Middle frontal gyrus (tissue), 1 donor: ENCODE results near the gene MARCHF2.
"Not testable (repeated sequence)": the region's sequence is repeated elsewhere in the genome, so short reads cannot be mapped to it uniquely, and the experiment has no call there.

Source experiments
- DNase-seq: peaks from one replicate; pipeline ENCODE4 v3.0.0-alpha.2; 2015; ENCODE audit warnings: low spot score; ENCODE audit errors: extremely low spot score

MARCHF2 gene

GRCh38 chr19:8404391-8405151 lies 8.5 kb upstream of the MARCHF2 start:
- DNase-seq, result no peak

- not testable (repeated sequence) for DNase-seq
These were observed 2.4 kb upstream of the MARCHF2 start for GRCh38 chr19:8410718-8411117.

DNA sequence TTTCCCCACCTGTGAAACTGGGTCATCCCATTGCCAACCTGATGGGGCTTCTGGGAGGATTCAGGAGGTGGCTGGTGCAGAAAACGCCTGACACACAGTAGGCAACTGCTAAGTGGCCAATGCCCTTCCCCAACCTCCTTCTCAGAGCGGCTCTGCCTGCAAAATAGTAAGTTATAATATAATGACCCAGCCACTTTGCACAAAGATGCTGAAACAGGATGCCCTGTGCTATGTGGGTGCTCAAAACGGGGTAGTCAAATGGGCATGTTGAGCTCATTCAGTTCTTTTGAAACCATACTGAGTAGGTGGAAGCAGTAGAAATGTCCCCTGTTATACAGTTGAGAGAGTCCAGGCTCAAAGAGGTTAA lies 507 bp downstream of the MARCHF2 start:
- DNase-seq, result no peak

GRCh38 chr19:8416796-8417195 lies 3.7 kb downstream of the MARCHF2 start:
- DNase-seq, result no peak

DNA sequence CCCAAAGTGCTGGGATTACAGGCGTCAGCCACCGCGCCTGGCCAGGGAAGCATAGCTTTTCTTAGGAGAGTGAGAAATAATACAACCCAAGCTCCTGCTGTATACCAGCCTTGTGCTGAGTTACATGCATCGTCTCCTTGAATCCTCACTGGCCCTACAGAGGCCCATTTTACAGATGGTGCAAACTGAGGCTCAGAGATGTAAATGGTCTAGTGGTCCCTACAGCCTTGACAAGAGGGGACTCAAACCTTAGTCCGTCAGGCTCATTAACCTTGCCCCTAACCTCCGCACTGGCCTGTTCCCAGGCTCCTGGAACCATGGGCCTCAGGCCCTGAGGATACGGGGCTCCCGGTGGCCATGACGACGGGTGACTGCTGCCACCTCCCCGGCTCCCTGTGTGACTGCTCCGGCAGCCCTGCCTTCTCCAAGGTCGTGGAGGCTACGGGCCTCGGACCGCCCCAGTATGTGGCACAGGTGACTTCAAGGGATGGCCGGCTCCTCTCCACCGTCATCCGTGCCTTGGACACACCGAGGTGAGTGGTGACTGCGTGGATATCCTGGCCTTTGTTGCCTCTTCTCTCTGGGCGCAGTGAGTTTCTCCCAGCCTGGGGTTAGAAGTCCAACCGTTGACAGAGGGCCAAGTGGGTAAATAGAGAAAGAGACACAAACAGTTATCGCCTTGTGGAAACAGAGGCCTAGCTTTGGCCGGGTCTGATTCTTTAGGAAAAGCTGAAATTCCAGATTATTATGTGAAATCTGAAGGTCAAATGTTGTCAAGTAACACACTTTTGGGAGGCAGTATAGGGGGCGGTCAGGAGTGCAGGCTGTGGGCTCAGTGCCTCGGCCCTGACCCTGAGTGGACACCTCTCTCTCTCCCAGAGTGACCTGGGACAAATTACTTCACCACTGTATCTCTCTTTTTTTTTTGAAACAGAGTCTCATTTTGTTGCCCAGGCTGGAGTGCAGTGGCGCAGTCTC lies 8.7 kb downstream of the MARCHF2 start:
- no peak for DNase-seq

DNA sequence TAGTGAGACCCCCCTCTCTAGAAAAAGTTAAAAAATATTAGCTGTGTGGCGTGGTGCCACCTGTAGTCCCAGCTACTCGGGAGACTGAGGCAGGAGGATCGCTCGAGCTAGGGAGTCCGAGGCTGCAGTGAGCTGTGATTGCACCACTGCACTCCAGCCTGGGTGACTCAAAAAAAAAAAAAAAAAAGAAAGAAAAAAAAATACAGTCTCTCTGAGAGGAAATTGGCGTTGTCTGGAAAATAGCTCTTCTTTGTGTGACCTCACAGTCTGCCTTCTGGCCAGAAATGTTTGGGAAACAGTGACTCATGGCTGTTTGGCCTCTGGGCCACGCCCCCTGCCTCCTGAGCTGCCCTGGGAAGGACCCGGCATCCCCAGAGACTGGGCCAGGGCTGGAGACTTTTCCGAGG lies 10.7 kb downstream of the MARCHF2 start:
- no peak for DNase-seq

GRCh38 chr19:8425331-8425730 lies 12.2 kb downstream of the MARCHF2 start:
- DNase-seq, result not testable (repeated sequence)

- DNase-seq, result no peak
These were observed 13.2 kb downstream of the MARCHF2 start for GRCh38 chr19:8426283-8426682.

GRCh38 chr19:8429044-8429443 lies 15.9 kb downstream of the MARCHF2 start:
- no peak for DNase-seq

DNA sequence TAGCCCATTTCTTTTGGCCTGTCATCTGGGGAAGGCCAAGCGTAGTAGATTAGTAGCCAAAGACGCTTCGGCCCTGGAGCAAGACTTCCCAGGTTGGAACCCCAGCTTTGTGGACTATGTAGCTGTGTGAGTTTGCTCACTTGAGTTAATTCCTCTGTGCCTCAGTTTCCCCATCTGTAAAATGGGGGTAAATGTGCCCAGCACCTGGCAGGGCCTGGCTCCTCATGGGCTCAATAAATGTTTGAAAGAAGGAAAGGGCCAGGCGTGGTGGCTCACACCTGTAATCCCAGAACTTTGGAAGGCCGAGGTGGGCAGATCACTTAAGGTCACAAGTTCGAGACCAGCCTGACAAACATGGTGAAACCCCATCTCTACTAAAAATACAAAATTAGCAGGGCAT lies 16.7 kb downstream of the MARCHF2 start:
- DNase-seq, result no peak

DNA sequence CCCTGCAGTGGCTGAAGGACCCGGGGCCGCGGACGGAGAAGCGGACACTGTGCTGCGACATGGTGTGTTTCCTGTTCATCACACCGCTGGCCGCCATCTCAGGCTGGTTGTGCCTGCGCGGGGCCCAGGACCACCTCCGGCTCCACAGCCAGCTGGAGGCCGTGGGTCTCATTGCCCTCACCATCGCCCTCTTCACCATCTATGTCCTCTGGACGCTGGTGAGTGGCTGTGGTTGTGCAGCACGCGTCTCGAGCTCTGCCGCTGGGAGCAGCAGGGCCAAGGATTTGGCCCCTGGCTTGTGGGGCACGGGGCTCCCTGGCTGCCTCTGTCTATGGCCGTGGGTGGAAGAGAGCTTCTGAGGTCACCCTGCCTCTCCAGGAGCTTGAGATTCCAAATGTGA lies 17.5 kb downstream of the MARCHF2 start:
- DNase-seq, result no peak

GRCh38 chr19:8438236-8438635 lies 25.1 kb downstream of the MARCHF2 start:
- no peak for DNase-seq

DNA sequence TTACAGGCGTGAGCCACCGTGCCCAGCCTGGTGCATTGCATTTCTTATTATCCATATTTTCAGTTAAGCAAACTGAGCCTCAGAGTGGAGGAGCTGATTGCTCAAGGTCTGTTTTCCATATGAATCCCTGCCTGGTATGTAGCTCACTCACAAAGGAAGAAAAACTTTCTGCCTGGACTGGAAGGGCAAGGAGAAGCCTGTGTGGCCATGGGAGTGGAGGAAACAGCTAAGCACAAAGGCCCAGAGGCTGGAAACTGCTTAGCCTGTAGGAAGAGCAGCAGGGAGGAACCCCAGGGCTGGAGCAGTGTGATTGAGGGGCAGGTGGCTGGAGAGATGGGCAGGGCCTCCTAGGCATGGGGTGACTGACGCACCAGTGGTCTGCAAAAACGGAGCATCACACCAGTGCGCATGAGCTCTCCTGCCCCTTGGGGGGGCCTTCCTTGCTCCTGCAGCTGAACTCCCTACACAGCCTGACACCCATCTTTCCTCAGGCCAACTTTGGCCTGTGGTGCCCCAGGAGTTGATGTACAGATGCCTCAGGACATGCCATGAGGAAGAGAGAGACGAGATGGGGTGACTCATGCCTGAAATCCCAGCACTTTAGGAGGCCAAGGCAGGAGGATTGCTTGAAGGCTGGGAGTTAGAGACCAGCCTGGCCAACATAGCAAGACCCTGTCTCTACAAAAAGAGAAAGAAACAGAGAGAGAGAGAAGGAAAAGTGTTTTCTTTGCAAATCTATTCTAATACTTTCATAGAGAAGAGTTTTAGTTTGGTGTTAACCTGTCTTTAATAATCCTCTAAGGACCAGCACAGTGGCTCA lies 28.8 kb downstream of the MARCHF2 start:
- DNase-seq, result no peak

- DNase-seq, result not testable (repeated sequence)
These were observed 31.1 kb downstream of the MARCHF2 start for GRCh38 chr19:8444140-8444676.

GRCh38 chr19:8444677-8445487 lies 31.8 kb downstream of the MARCHF2 start, which contains the start of gene HNRNPM:
TSS of gene HNRNPM (plus strand) at chr19:8444975. CDS start at chr19:8444999, 24 bp downstream.
- peak; percentile 97 for DNase-seq

GRCh38 chr19:8445488-8446001 lies 32.4 kb downstream of the MARCHF2 start:
- no peak for DNase-seq

DNA sequence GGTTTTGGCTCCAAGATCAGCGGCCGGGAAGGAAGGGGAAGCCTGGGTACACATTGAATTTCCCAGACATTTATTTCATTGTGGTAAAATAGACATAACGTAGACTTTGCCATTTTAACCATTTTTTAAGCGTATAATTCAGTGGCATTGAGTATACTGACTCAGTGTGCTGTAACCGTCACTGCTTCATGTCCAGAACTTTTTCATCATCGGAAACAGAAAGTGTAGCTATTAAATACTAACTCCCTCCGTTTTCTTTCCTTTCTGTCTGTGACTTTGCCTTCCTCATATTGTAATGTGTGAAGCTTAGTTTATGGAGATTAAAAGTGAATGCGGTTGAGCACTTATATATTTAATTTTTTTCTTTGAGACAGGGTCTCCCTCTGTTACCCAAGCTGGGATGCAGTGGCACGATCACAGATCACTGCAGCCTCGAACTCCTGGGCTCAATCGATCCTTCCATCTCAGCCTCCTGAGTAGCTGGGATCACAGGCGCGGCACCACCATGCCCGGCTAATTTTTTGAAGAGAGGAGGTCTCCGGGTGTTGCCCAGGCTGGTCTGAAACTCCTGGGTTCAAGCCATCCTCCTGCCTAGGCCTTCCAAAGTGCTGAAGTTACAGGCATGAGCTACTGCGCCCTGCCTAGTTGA lies 33.1 kb downstream of the MARCHF2 start:
- DNase-seq, result no peak

- DNase-seq, result no peak
These were observed 36.7 kb downstream of the MARCHF2 start for GRCh38 chr19:8449830-8450229.

- DNase-seq, result no peak
These were observed 38.3 kb downstream of the MARCHF2 start for GRCh38 chr19:8451377-8451776.

DNA sequence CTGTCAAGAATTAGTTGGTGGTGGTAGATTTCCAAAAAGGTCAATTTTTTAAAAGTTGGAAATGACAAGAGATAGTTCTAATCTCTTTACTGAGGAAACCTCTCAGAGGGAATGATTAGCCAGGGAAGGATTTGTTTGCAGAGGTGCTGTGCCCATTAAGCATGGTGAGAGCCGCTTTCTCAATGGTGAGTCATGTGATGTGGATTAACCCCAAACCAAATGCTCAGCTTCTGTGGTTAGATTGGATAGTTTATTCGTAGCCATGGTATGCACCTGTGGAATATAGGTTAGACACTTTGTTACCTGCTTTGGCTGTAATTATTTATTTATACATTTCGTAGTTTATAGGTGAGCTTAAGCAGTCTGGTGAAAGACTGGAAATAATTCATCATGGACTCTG lies 38.8 kb downstream of the MARCHF2 start:
- DNase-seq, result no peak
